Liver (tissue), 3 donors: ENCODE results near the gene EML4.

Experiments used
- ATF3 ChIP-seq: IDR thresholded peaks from 2 replicates; pipeline ENCODE4 v1.6.1; 2016; ENCODE audit warnings: antibody characterized with exemption
- CTCF ChIP-seq: fragments of 150-350 bp; IDR thresholded peaks from 2 replicates; pipeline ENCODE4 v1.5.1; 2017; ENCODE audit warnings: improper control_type of control experiment, low read depth, low read length; ENCODE audit not compliant: missing input control
- EGR1 ChIP-seq, 2 donors: IDR thresholded peaks; 2 replicates each; pipeline ENCODE4 v1.6.1; 2016 to 2018; ENCODE audit warnings: antibody characterized with exemption in 2 of 2, low read depth in 2 of 2
- FOXA1 ChIP-seq: IDR thresholded peaks from 2 replicates; pipeline ENCODE4 v1.6.1; 2016; ENCODE audit warnings: antibody characterized with exemption
- GABPA ChIP-seq, 2 donors: IDR thresholded peaks in 1 of 2; conservative IDR thresholded peaks in 1 of 2; 2 replicates each; pipeline ENCODE4 v1.6.1; 2016; ENCODE audit warnings: antibody characterized with exemption in 2 of 2, mild to moderate bottlenecking in 1 of 2, moderate library complexity in 1 of 2
- JUND ChIP-seq, 2 donors: IDR thresholded peaks; 2 replicates each; pipeline ENCODE4 v1.6.1; 2016; ENCODE audit warnings: antibody characterized with exemption in 2 of 2
- MAX ChIP-seq: IDR thresholded peaks from 2 replicates; pipeline ENCODE4 v1.6.1; 2016; ENCODE audit warnings: antibody characterized with exemption
- RAD21 ChIP-seq, 2 donors: IDR thresholded peaks; 2 replicates each; pipeline ENCODE4 v1.6.1; 2016; ENCODE audit warnings: antibody characterized with exemption in 2 of 2, mild to moderate bottlenecking in 2 of 2
- REST ChIP-seq: IDR thresholded peaks from 2 replicates; pipeline ENCODE4 v1.6.1; 2016; ENCODE audit warnings: antibody characterized with exemption, mild to moderate bottlenecking
- SP1 ChIP-seq: IDR thresholded peaks from 2 replicates; pipeline ENCODE4 v1.6.1; 2018; ENCODE audit warnings: antibody characterized with exemption, mild to moderate bottlenecking
- TAF1 ChIP-seq: conservative IDR thresholded peaks from 2 replicates; pipeline ENCODE4 v1.6.1; 2016; ENCODE audit warnings: antibody characterized with exemption, mild to moderate bottlenecking
- YY1 ChIP-seq: IDR thresholded peaks from 2 replicates; pipeline ENCODE4 v1.6.1; 2016; ENCODE audit warnings: antibody characterized with exemption, mild to moderate bottlenecking
- donor health status: healthy.
- donor health status: healthy.

GRCh38 chr2:42186945-42187632, 17.9 kb downstream of the EML4 start:
- TF ChIP-seq CTCF (no peak), FOXA1 (no peak), TAF1 (no peak), JUND (IDR thresholded peaks at IDR 0.05) (no peak), ATF3 (no peak), REST (no peak), YY1 (no peak), SP1 (no peak), MAX (no peak), RAD21 (IDR thresholded peaks at IDR 0.05) (no peak), EGR1 (IDR thresholded peaks at IDR 0.05; ENCODE audit: low read depth in 2 of 2) (no peak), GABPA (IDR thresholded peaks at IDR 0.05 in 1 of 2, conservative IDR thresholded peaks at IDR 0.05 in 1 of 2) (no peak)
